Measurements from ENCODE around the gene IP6K3.

IP6K3 gene

GRCh38 chr6:33746651-33747100, at the start of gene IP6K3:
IP6K3 (minus strand) TSS chr6:33746905; CDS start chr6:33735476, 11,429 bp downstream.
- no peak for DNase-seq

- DNase-seq = no peak
Observed at GRCh38 chr6:33794910-33795623, 48.4 kb upstream of the IP6K3 start.

- no peak for DNase-seq
Observed at GRCh38 chr6:33792981-33793380, 46.3 kb upstream of the IP6K3 start.

- no peak for DNase-seq
Observed at GRCh38 chr6:33791620-33792019, 44.9 kb upstream of the IP6K3 start.

GRCh38 chr6:33790910-33791309, 44.2 kb upstream of the IP6K3 start:
- DNase-seq = no peak

- no peak for DNase-seq
Observed at GRCh38 chr6:33790379-33790778, 43.7 kb upstream of the IP6K3 start.

- no peak for DNase-seq
Observed at GRCh38 chr6:33789550-33789895, 42.8 kb upstream of the IP6K3 start.

- DNase-seq = peak; percentile 94 to 98 (median 96)
Observed at GRCh38 chr6:33788694-33789549, 42.2 kb upstream of the IP6K3 start, which contains the start of gene LEMD2. LEMD2 (minus strand) TSS chr6:33789130; CDS start chr6:33789116, 14 bp downstream.

- DNase-seq = peak; percentile 89 to 93 (median 92)
Observed at GRCh38 chr6:33787954-33788693, 41.4 kb upstream of the IP6K3 start.

GRCh38 chr6:33787346-33787953, 40.7 kb upstream of the IP6K3 start:
- no peak for DNase-seq

- DNase-seq = no peak
Observed at GRCh38 chr6:33786736-33787135, 40.0 kb upstream of the IP6K3 start.

- DNase-seq = peak; percentile 14 to 33 (median 29)
Observed at GRCh38 chr6:33785778-33786177, 39.1 kb upstream of the IP6K3 start.

GRCh38 chr6:33784787-33785186, 38.1 kb upstream of the IP6K3 start:
- DNase-seq = no peak

- no peak for DNase-seq
Observed at GRCh38 chr6:33783781-33784520, 37.2 kb upstream of the IP6K3 start.

GRCh38 chr6:33782561-33782960, 35.9 kb upstream of the IP6K3 start:
- no peak for DNase-seq

- no peak for DNase-seq
Observed at GRCh38 chr6:33781131-33781975, 34.6 kb upstream of the IP6K3 start.

GRCh38 chr6:33779895-33780294, 33.2 kb upstream of the IP6K3 start:
- no peak for DNase-seq

- no peak for DNase-seq
Observed at GRCh38 chr6:33779290-33779689, 32.6 kb upstream of the IP6K3 start.

GRCh38 chr6:33778444-33779121, 31.9 kb upstream of the IP6K3 start:
- DNase-seq = no peak

All from suppressor macrophage treated with lipopolysaccharide for 1 hour (primary cell).